COR-L47 (cell line): ENCODE measurements around the gene PLCB1.

Experiments
- DNase-seq: peaks from one replicate; lab custom pipeline; 2025; lab: John Stamatoyannopoulos, UW

Gene PLCB1

GRCh38 chr20:8246153-8246552, 114.1 kb downstream of the PLCB1 start:
- no peak for DNase-seq

DNA sequence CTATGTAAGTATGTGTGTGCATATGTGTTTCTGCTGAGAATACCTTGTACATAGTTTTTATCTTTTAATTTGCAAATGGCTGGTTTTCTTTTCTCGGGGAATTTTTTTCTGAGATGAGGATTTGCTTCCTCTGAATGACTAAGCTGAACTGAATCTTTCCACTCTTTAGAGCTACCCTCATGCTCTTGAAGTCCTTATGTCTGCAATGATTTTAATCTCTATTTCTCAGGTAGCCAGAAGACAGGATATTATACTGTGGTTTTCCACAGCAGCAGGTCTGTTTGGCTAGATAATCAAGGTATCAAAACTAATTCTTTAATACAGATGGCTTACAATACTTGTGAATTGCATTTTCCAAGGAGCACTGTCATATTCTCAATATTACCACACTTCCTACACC, 114.7 kb downstream of the PLCB1 start:
- no peak for DNase-seq

- DNase-seq: no peak
These were observed 116.0 kb downstream of the PLCB1 start for GRCh38 chr20:8248051-8248450.

DNA sequence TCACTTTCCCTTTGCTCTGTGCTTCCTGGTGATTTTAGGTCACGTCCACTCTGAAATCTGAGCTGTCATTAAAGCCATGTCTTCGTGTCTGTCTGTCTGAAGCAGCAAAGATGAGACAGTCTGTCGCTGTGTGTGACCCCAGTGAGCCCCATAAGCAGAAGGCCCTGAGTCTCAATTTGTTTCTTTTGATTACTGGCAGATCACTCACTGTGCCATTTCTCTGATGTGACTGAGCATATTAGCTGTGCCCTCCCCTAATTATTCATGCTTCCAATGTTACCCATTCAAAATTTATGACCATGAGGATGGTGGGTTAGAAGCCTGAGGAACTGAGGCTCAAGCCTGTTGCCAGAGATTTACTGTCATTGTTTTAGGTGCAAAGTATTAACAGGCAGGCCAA, 117.6 kb downstream of the PLCB1 start:
- no peak for DNase-seq

GRCh38 chr20:8250539-8251200, 118.6 kb downstream of the PLCB1 start:
- no peak for DNase-seq

DNA sequence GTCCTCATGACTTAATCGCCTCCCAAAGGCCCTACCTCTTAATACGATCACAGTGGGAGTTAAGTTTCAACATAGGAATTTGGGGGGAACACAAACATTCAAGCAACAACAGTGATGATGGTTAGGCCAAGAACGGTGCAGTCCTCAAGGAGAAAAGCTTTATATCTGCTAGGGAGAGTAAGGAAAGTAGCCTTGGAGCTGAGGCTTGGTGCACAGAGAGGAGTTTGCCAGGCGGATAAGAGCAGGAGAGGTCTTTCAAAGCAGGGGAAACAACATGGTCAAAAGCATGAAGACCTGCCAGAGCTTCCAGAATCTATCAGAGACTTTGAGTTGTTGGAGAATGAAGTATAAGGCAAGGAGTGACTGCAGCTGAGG, 119.1 kb downstream of the PLCB1 start:
- no peak for DNase-seq

DNA sequence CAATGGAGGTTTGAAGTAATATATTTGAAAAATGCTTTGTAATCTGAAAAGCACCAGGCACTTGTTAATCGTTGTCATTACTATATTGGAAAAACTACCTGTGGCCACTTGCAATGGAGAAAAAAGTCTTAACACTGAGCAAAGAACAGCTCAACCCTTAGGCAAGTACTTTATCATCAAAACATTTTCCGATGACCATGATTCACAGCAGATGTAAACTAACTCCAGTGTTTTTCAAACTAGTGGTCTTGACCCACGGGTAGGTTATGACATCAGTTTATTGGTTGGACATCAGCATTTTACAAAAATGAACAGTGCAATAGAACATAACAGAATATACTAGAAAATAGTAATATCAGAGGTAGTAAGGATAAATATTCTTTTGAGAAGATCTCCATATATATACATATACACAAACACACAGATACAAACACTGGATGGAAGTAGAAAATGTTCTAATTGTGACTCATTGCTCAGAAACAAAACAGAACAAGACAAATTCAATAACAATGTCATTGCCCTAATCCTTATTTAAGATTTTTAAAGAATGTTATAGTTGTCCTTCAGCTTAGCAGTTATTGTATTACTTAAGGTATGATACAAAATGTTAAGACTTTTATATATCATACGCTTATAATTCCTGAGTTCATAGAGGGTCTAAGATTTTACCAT, 123.0 kb downstream of the PLCB1 start:
- no peak for DNase-seq

GRCh38 chr20:8255945-8256632, 124.0 kb downstream of the PLCB1 start:
- no peak for DNase-seq

GRCh38 chr20:8260837-8261251, 128.8 kb downstream of the PLCB1 start:
- DNase-seq: no peak

- no peak for DNase-seq
These were observed 130.7 kb downstream of the PLCB1 start for GRCh38 chr20:8262721-8263120.

DNA sequence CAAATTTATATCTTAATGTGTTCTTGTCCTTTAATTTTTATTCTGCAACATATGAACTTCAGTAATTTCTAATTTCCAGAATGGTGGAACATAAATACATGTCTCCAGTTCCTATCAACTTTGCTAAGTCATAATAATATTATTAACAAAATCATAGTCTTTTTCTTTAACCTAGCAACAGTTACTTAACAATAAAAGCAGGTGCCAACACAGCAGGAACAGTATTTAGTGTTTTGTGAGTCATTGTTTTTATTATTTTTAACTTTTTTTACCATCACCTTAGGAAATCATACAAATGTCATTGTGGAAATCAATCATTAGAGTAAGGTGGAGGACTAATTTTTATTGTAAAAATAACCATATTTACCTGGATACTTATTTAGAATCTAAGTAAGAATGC, 133.5 kb downstream of the PLCB1 start:
- DNase-seq: peak; percentile 8

GRCh38 chr20:8267009-8267408, 134.9 kb downstream of the PLCB1 start:
- peak; percentile 90 for DNase-seq

DNA sequence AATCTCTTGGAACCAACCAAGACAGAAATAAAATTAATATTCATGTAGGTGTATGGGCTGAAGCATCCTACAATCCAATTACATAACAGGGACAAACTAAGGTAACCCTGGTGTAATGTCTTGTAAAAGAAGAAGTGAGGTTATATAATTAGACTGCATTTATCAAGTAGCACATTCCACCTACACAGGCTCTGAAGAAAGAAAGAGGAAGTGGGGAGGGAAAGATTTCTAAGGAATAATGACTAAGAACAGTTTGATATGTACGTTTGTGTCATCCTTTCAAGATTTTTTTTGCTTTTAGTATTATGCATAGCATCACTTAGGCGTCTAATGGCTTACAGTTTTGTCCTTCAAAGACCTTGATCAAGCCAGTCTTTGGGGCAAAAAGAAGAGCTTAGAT, 139.7 kb downstream of the PLCB1 start:
- DNase-seq: no peak

DNA sequence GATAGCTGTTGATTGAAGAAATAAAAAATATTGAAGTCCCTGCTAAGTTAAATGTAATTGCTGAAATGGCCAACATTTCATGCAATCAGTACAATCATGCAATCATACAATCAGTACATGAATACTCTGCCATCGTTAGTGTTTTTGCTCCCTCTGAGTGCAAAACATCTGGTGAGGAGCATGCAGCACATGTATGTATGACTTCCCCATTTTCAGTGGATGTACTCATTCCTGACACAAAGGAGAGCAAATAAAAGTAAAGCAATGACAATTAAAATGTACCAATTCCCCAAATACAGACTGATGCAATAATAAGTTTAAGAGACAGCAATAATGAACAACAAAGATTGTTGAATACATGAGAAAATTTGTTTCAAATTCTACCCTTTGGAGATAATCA, 140.7 kb downstream of the PLCB1 start:
- no peak for DNase-seq

DNA sequence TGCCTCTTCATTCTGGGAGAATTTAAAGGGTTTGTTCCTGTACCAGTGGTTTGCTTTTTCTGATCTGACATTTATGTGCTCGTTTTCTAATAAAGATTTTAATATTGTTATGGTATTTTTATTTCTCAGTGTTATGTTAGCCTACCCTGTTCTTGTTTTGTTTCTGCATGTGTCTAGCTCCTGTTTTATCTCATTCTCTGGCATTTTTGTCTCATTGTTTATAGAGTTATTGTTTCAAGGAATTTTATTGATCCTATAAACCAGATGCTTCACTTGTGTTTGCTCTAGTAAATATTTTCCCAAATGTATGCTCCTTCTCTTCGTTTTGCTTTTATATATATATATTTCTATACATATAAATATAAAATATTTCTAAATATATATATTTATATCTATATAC, 152.8 kb downstream of the PLCB1 start:
- DNase-seq: no peak

GRCh38 chr20:8287340-8287739, 155.3 kb downstream of the PLCB1 start:
- DNase-seq: peak; percentile 18

- DNase-seq: no peak
These were observed 159.1 kb downstream of the PLCB1 start for GRCh38 chr20:8291200-8291599.

DNA sequence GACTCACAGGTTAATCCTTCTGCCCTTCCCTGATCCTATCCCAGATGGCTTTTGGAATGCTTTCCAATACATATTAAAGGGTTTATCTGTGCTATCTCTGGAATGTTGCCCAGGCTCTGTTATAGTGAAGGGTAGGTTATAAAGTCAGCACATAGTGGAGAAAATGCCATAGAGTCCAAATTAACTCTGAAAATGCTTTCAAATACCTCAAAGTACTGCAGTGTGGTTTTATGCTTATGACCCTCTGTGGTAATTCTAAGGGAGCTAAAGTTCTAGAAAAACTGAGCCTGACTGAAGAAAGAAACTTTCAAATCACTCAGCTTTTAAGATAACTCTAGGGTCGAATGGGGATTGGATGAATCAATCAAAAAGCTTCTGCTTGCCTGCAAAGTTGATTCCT, 159.8 kb downstream of the PLCB1 start:
- no peak for DNase-seq

- DNase-seq: no peak
These were observed 160.7 kb downstream of the PLCB1 start for GRCh38 chr20:8292793-8293192.

GRCh38 chr20:8293750-8294149, 161.7 kb downstream of the PLCB1 start:
- no peak for DNase-seq

DNA sequence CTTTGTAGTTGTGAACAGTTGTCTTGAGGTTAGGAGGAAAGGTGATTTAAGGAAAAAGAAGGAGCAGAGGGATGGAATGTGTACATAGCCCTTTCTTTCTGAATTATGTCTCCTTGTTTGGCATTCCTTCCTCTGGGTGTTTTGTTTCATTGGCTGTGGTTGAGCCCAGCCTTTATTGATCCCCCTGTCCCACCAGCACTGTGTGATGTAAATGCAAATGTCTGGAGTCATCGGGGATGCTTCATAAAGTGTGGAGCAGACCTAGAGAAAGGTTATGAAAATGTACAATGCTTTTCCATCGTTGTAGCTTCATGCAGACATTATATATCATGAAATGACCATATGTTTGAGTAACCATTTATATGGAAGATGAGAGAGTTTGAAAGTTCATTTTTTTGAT, 164.5 kb downstream of the PLCB1 start:
- DNase-seq: no peak

GRCh38 chr20:8298426-8299043, 166.5 kb downstream of the PLCB1 start:
- no peak for DNase-seq

DNA sequence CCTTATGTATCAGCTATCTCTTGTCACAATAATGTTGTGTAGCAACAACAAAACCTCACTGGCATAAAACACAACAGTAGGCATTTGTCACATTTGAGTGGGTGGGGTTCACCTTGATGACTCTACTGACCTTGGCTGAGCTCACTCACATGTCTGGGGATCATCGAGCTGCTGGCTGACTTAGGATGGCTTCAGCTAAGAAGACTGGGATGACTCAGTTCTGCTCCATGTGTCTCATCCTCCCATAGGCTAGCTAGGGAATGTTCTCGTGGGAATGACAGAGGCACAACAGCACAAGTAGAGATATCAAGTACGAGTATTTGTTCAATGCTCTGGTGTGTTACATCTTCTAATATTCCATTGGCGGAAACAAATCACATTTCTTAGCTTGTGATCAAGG, 167.9 kb downstream of the PLCB1 start:
- DNase-seq: no peak
